ENCODE measurements around the gene COPA. TPM values are rescaled to one million over a fixed set of nuclear protein-coding genes. Genes with fewer than 3 reads are reported as not detected.

COPA gene
- total and polyA plus RNA-seq, 2 donors from 2014 or later: 50.1 to 160 TPM

GRCh38 chr1:160374306-160375110 is 31.5 kb upstream of the COPA start:
- TF ChIP-seq CTCF (IDR thresholded peaks at IDR 0.05; ENCODE audit: borderline replicate concordance, extremely low read depth, insufficient read depth): no peak
- intact Hi-C loops (cut with DNase I): no loop called here
- no peak overlapping the region for H3K27ac ChIP-seq (ENCODE audit: low read depth in 2 of 2, low read length in 2 of 2)
- H3K4me3 ChIP-seq (ENCODE audit: low read length in 3 of 3): no peak overlapping the region
- FAIRE-seq (no peak), DNase-seq (no peak)
- H3K27me3 ChIP-seq (ENCODE audit: control insufficient read depth, insufficient read depth, low read length): no peaks in the 10 kb centered on the region
- peaks cover 0 to 9% (median 0%) of the 10 kb centered on the region in 3 donors for H3K4me1 ChIP-seq (ENCODE audit: control insufficient read depth in 2 of 3, insufficient read depth in 2 of 3, low read depth in 1 of 3, low read length in 3 of 3)
- no peak overlapping the region for H3K9ac ChIP-seq (ENCODE audit: low read length in 3 of 3)
- no peaks in the 10 kb centered on the region for H3K9me3 ChIP-seq (ENCODE audit: control insufficient read depth in 2 of 3, insufficient read depth in 1 of 3, low read length in 3 of 3)
- no peaks in the 10 kb centered on the region for H3K36me3 ChIP-seq (ENCODE audit: control insufficient read depth in 2 of 3, insufficient read depth in 3 of 3, low read length in 3 of 3)

GRCh38 chr1:160373696-160374095 is 30.6 kb upstream of the COPA start:
- TF ChIP-seq CTCF (IDR thresholded peaks at IDR 0.05; ENCODE audit: borderline replicate concordance, extremely low read depth, insufficient read depth): no peak
- H3K9ac ChIP-seq (ENCODE audit: low read length in 3 of 3): no peak overlapping the region
- intact Hi-C loops (cut with DNase I): no loop called here
- H3K4me3 ChIP-seq (ENCODE audit: low read length in 3 of 3): no peak overlapping the region
- no peaks in the 10 kb centered on the region for H3K36me3 ChIP-seq (ENCODE audit: control insufficient read depth in 2 of 3, insufficient read depth in 3 of 3, low read length in 3 of 3)
- H3K27ac ChIP-seq (ENCODE audit: low read depth in 2 of 2, low read length in 2 of 2): no peak overlapping the region
- FAIRE-seq (no peak), DNase-seq (no peak)
- H3K27me3 ChIP-seq (ENCODE audit: control insufficient read depth, insufficient read depth, low read length): no peaks in the 10 kb centered on the region
- H3K9me3 ChIP-seq (ENCODE audit: control insufficient read depth in 2 of 3, insufficient read depth in 1 of 3, low read length in 3 of 3): no peaks in the 10 kb centered on the region
- H3K4me1 ChIP-seq (ENCODE audit: control insufficient read depth in 2 of 3, insufficient read depth in 2 of 3, low read depth in 1 of 3, low read length in 3 of 3): peaks cover 0 to 9% (median 0%) of the 10 kb centered on the region in 3 donors

- no peak overlapping the region for H3K27ac ChIP-seq (ENCODE audit: low read depth in 2 of 2, low read length in 2 of 2)
- H3K27me3 ChIP-seq (ENCODE audit: control insufficient read depth, insufficient read depth, low read length): no peaks in the 10 kb centered on the region
- H3K36me3 ChIP-seq (ENCODE audit: control insufficient read depth in 2 of 3, insufficient read depth in 3 of 3, low read length in 3 of 3): no peaks in the 10 kb centered on the region
- no peak for DNase-seq
- H3K4me3 ChIP-seq (ENCODE audit: low read length in 3 of 3): no peak overlapping the region
- H3K4me1 ChIP-seq (ENCODE audit: control insufficient read depth in 2 of 3, insufficient read depth in 2 of 3, low read depth in 1 of 3, low read length in 3 of 3): peaks cover 0 to 9% (median 0%) of the 10 kb centered on the region in 3 donors
- no peak for FAIRE-seq
- intact Hi-C loops (cut with DNase I): no loop called here
- no peaks in the 10 kb centered on the region for H3K9me3 ChIP-seq (ENCODE audit: control insufficient read depth in 2 of 3, insufficient read depth in 1 of 3, low read length in 3 of 3)
- H3K9ac ChIP-seq (ENCODE audit: low read length in 3 of 3): no peak overlapping the region
- TF ChIP-seq CTCF (IDR thresholded peaks at IDR 0.05; ENCODE audit: borderline replicate concordance, extremely low read depth, insufficient read depth): no peak
These were observed 28.7 kb upstream of the COPA start for GRCh38 chr1:160371756-160372155.
